ENCODE measurements around the gene SRP54. TPM values are rescaled to one million over a fixed set of nuclear protein-coding genes. Genes with fewer than 3 reads are reported as not detected.
A peak's percentile ranks its signal among the peaks of the same experiment; 100 is the strongest.

Gene SRP54
- total and polyA plus RNA-seq, 2 of the 13 experiments (the other 11 are each of a cell fraction or from before 2014, with no cell fraction given), result 42.2 to 207 TPM

DNA sequence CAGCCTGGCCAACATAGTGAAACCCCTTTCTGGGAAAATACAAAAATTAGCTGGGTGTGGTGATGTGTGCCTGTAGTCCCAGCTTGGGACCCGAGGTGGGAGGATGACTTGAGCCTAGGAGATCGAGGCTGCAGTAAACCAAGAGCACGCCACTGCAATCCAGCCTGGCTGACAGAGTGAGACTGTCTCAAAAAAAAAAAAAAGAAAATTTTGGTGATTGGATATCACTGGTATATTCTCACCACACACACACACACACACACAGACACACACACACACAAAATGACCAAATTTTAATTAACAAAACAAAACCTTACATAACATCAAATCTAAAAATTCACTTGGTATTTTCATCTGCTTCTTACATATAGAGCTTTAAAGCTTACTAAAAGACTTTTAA, 59.8 kb downstream of the SRP54 start:
- H3K4me2 ChIP-seq (ENCODE audit: low read depth, low read length), result no peak overlapping the region
- in situ Hi-C loops (cut with HindIII; ENCODE audit: extremely low pct_ligation_motif_present, low pct_unique_long_range_greater_than_20kb) (loop anchor here (5.0 kb wide), 1 partner anchor 375 kb away; no protein-coding TSS in a partner anchor), intact Hi-C loops (cut with micrococcal nuclease; ENCODE audit: unreplicated experiment) (loop anchor here (10.0 kb wide), 2 partner anchors 252 to 762 kb away; partner anchors contain the start of genes PSMA6 and RALGAPA1)
- H3K9ac ChIP-seq (ENCODE audit: insufficient read depth, low read depth, low read length), result no peak overlapping the region
- BruUV-seq (replicated peaks), result no TSS peak
- H3K9me3 ChIP-seq (ENCODE audit: low read length), result no peaks in the 10 kb centered on the region
- H2AFZ ChIP-seq (ENCODE audit: low read length), result no peak overlapping the region
- peaks cover 23% of the 10 kb centered on the region for H3K4me1 ChIP-seq (ENCODE audit: insufficient read depth, low read length)
- H3K79me2 ChIP-seq (ENCODE audit: insufficient read depth, low read length), result peaks cover 15% of the 10 kb centered on the region
- H4K20me1 ChIP-seq (ENCODE audit: insufficient read depth, low read length), result no peaks in the 10 kb centered on the region
- WGBS (ENCODE audit: low lambda C conversion rate), result 83% methylated on average over 3 of the region's 3 CpGs
- no peaks in the 10 kb centered on the region for H3K36me3 ChIP-seq (replicated peaks in 1 of 2; ENCODE audit: control insufficient read depth in 1 of 2, insufficient read depth in 2 of 2, low read length in 2 of 2)
- no peak overlapping the region for H3K4me3 ChIP-seq (replicated peaks in 1 of 3; ENCODE audit: insufficient read depth in 1 of 3, low read depth in 2 of 3, low read length in 3 of 3)
- no peaks in the 10 kb centered on the region; a peak in 1 of 5 replicates for H3K27me3 ChIP-seq (ENCODE audit: control insufficient read depth in 1 of 2, insufficient read depth in 2 of 2, low read length in 2 of 2)
- ChIA-PET CTCF (ENCODE audit: low intra/inter-chr PET ratio, low total read pairs) (no interaction called here), POLR2A (interaction anchor here (0.6 to 1.2 kb wide), 5 partner anchors 35 to 362 kb away, joined by 3 to 4 read pairs (median 4); partner anchors contain the start of genes NFKBIA, PPP2R3C and SRP54)
- ATAC-seq (no peak), DNase-seq (ENCODE audit: low spot score) (no peak), FAIRE-seq (no peak)
- TF ChIP-seq FOXA1 (IDR thresholded peaks at IDR 0.05), result 0 out of 2 replicates have a peak, but pooled peaks have one; percentile 24
- TF ChIP-seq FOXA1 (CRISPR knock-in tag; IDR thresholded peaks at IDR 0.05), result no peak
- no peak for TF ChIP-seq U2AF1 (optimal IDR thresholded peaks at IDR 0.05; ENCODE audit: low read depth, low read length)
- 0 out of 2 replicates have a peak, but pooled peaks have one; percentile 96 for TF ChIP-seq FOXO4 (CRISPR knock-in tag; conservative IDR thresholded peaks at IDR 0.05)
- TF ChIP-seq GTF3A (CRISPR knock-in tag; conservative IDR thresholded peaks at IDR 0.05), result no peak
- no peak for TF ChIP-seq GFI1 (CRISPR knock-in tag; IDR thresholded peaks at IDR 0.05; ENCODE audit: borderline replicate concordance)
- no peak overlapping the region for H3K27ac ChIP-seq (ENCODE audit: extremely low read length, insufficient read depth, low read length)

- Histone ChIP-seq H3K4me1 (ENCODE audit: insufficient read depth, low read length) (peaks cover 27% of the 10 kb centered on the region), H3K27me3 (ENCODE audit: control insufficient read depth in 1 of 2, insufficient read depth in 2 of 2, low read length in 2 of 2) (no peaks in the 10 kb centered on the region; a peak in 1 of 5 replicates), H3K9ac (ENCODE audit: insufficient read depth, low read depth, low read length) (no peak overlapping the region), H3K36me3 (replicated peaks in 1 of 2; ENCODE audit: control insufficient read depth in 1 of 2, insufficient read depth in 2 of 2, low read length in 2 of 2) (no peaks in the 10 kb centered on the region), H3K27ac (ENCODE audit: extremely low read length, insufficient read depth, low read length) (no peak overlapping the region), H3K79me2 (ENCODE audit: insufficient read depth, low read length) (peaks cover 19% of the 10 kb centered on the region), H3K4me3 (replicated peaks in 1 of 3; ENCODE audit: insufficient read depth in 1 of 3, low read depth in 2 of 3, low read length in 3 of 3) (no peak overlapping the region), H2AFZ (ENCODE audit: low read length) (no peak overlapping the region), H3K9me3 (ENCODE audit: low read length) (no peaks in the 10 kb centered on the region), H4K20me1 (ENCODE audit: insufficient read depth, low read length) (no peaks in the 10 kb centered on the region), H3K4me2 (ENCODE audit: low read depth, low read length) (no peak overlapping the region)
- FAIRE-seq (no peak), ATAC-seq (no peak), DNase-seq (ENCODE audit: low spot score) (no peak)
- BruUV-seq (replicated peaks), result no TSS peak
- WGBS (ENCODE audit: low lambda C conversion rate), result 97% methylated on average over 2 of the region's 2 CpGs
- TF ChIP-seq ZNF235 (CRISPR knock-in tag; IDR thresholded peaks at IDR 0.05; ENCODE audit: borderline replicate concordance), result no peak
- TF ChIP-seq, protein P1, sequence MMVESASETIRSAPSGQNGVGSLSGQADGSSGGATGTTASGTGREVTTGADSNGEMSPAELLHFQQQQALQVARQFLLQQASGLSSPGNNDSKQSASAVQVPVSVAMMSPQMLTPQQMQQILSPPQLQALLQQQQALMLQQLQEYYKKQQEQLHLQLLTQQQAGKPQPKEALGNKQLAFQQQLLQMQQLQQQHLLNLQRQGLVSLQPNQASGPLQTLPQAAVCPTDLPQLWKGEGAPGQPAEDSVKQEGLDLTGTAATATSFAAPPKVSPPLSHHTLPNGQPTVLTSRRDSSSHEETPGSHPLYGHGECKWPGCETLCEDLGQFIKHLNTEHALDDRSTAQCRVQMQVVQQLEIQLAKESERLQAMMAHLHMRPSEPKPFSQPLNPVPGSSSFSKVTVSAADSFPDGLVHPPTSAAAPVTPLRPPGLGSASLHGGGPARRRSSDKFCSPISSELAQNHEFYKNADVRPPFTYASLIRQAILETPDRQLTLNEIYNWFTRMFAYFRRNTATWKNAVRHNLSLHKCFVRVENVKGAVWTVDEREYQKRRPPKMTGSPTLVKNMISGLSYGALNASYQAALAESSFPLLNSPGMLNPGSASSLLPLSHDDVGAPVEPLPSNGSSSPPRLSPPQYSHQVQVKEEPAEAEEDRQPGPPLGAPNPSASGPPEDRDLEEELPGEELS (CRISPR knock-in tag; IDR thresholded peaks at IDR 0.05), result no peak
- TF ChIP-seq FOXO1 (CRISPR knock-in tag; IDR thresholded peaks at IDR 0.05), result no peak
- TF ChIP-seq ZNF281 (CRISPR knock-in tag; IDR thresholded peaks at IDR 0.05; ENCODE audit: borderline replicate concordance), result no peak
- TF ChIP-seq, protein P2, sequence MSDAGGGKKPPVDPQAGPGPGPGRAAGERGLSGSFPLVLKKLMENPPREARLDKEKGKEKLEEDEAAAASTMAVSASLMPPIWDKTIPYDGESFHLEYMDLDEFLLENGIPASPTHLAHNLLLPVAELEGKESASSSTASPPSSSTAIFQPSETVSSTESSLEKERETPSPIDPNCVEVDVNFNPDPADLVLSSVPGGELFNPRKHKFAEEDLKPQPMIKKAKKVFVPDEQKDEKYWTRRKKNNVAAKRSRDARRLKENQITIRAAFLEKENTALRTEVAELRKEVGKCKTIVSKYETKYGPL (CRISPR knock-in tag; IDR thresholded peaks at IDR 0.05), result no peak
- CTCF ChIA-PET (ENCODE audit: low intra/inter-chr PET ratio, low total read pairs), result no interaction called here
- in situ Hi-C loops (cut with HindIII; ENCODE audit: extremely low pct_ligation_motif_present, low pct_unique_long_range_greater_than_20kb), result loop anchor here (5.0 kb wide), 1 partner anchor 374 kb away; no protein-coding TSS in a partner anchor
- POLR2A ChIA-PET, result interaction anchor here (1.1 to 1.2 kb wide), 3 partner anchors 60 to 361 kb away, joined by 3 to 4 read pairs (median 3); partner anchors contain the start of genes NFKBIA, PPP2R3C and SRP54
- intact Hi-C loops (cut with micrococcal nuclease; ENCODE audit: unreplicated experiment), result loop anchor here (10.0 kb wide), 2 partner anchors 252 to 762 kb away; partner anchors contain the start of genes PSMA6 and RALGAPA1
Observed at GRCh38 chr14:35043046-35043445, 60.3 kb downstream of the SRP54 start.
